ENCODE results near the gene RSF1.

GRCh38 chr11:77654770-77655434 is 165.6 kb downstream of the RSF1 start:
- TF ChIP-seq CTCF (conservative IDR thresholded peaks at IDR 0.05 in 1 of 2, IDR thresholded peaks at IDR 0.05 in 1 of 2; ENCODE audit: extremely low read depth in 1 of 2, insufficient read depth in 1 of 2, low read depth in 1 of 2, low read length in 2 of 2) (no peak), EZH2 (IDR thresholded peaks at IDR 0.05; ENCODE audit: borderline replicate concordance, low read length) (no peak)

All from mammary epithelial cell (primary cell).